A673 (cell line): Measurements from ENCODE around the gene HES7.

Experiments
- CTCF ChIP-seq: fragments of 300-800, 200-600 bp; sonication (generic); conservative IDR thresholded peaks from 2 replicates; pipeline ENCODE4 v1.5.1; 2017; ENCODE audit warnings: low read depth, mild to moderate bottlenecking, antibody characterized with exemption, low read length, moderate library complexity, mixed read lengths
- EZH2 ChIP-seq: fragments of 200-600 bp; sonication (generic); IDR thresholded peaks from 2 replicates; pipeline ENCODE4 v1.6.1; 2017; ENCODE audit warnings: borderline replicate concordance, low read depth, mild to moderate bottlenecking, mixed read lengths, antibody characterized with exemption, low read length; ENCODE audit not compliant: poor library complexity, severe bottlenecking

- TF ChIP-seq CTCF (no peak), EZH2 (no peak)
Measured at GRCh38 chr17:8072729-8073461, 51.0 kb downstream of the HES7 start.
